ENCODE results near the gene ARHGAP31.

ARHGAP31 gene

DNA sequence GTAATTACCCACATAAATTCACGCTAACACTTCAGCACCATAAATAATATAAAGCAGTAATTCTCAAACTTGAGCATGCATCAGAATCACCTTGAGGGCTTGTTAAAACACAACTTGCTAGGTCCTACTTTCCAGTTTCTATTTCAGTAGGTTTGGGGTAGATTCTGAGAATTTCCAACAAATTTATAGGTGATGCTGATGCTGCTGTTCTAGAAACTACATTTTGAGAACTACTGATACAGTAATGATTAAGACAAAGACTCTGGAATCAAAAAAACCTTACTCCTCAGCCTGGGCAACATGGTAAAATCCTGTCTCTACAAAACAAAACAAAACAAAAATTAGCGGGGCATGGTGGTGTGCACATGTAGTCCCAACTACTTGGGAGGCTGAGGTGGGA lies 150.4 kb downstream of the ARHGAP31 start:
- TF ChIP-seq, protein P1, sequence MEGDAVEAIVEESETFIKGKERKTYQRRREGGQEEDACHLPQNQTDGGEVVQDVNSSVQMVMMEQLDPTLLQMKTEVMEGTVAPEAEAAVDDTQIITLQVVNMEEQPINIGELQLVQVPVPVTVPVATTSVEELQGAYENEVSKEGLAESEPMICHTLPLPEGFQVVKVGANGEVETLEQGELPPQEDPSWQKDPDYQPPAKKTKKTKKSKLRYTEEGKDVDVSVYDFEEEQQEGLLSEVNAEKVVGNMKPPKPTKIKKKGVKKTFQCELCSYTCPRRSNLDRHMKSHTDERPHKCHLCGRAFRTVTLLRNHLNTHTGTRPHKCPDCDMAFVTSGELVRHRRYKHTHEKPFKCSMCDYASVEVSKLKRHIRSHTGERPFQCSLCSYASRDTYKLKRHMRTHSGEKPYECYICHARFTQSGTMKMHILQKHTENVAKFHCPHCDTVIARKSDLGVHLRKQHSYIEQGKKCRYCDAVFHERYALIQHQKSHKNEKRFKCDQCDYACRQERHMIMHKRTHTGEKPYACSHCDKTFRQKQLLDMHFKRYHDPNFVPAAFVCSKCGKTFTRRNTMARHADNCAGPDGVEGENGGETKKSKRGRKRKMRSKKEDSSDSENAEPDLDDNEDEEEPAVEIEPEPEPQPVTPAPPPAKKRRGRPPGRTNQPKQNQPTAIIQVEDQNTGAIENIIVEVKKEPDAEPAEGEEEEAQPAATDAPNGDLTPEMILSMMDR (IDR thresholded peaks at IDR 0.05; ENCODE audit: low read depth, low read length, missing control alignments): no peak
- DNase-seq (ENCODE audit: low read depth): no peak
- H3K4me3 ChIP-seq (ENCODE audit: low read depth, low read length): no peak overlapping the region

DNA sequence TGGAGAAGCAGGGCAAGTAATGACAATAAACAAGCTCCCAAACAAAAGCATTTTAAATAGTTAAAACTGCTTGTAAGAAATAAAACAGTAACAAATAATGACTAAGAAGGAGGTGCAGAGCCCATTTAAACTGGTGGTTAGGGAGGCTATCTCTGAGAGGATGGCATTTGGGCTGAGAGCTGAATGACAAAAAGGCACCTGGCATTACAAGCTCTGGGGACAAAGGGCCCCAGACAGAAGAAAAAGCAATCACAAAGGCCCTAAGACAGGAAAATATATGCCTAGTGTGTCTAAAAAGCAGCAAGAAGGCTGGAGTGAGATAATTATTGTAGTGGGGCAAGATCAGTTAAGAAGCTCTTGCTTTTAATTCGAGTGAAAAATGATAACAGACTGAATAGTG lies 159.6 kb downstream of the ARHGAP31 start:
- no peak for DNase-seq (ENCODE audit: low read depth)
- TF ChIP-seq, protein P1 (IDR thresholded peaks at IDR 0.05; ENCODE audit: low read depth, low read length, missing control alignments): no peak

DNA sequence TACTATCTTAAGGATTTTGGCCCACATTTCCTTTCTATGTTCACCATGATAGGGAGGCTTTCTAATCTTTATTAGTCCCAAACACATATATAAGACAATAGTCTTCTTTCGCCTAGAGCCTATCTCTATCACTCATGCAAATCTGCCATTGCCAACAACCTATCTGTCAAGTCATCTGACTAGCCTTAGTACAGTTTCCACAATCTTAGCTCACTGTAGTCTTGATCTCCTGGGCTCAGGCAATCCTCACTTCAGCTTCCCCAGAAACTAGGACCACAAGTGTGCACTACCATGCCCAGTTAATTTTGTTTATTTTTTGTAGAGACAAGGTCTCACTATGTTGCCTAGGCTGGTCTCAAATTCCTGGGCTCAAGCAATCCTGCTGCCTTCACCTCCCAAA lies 162.3 kb downstream of the ARHGAP31 start:
- H3K4me3 ChIP-seq (ENCODE audit: low read depth, low read length): no peak overlapping the region
- DNase-seq (ENCODE audit: low read depth): no peak
- TF ChIP-seq, protein P1 (IDR thresholded peaks at IDR 0.05; ENCODE audit: low read depth, low read length, missing control alignments): no peak

More for the DNA sequence above, 159.6 kb downstream of the ARHGAP31 start:
- no peak overlapping the region for H3K4me3 ChIP-seq (ENCODE audit: low read depth, low read length)

DNA sequence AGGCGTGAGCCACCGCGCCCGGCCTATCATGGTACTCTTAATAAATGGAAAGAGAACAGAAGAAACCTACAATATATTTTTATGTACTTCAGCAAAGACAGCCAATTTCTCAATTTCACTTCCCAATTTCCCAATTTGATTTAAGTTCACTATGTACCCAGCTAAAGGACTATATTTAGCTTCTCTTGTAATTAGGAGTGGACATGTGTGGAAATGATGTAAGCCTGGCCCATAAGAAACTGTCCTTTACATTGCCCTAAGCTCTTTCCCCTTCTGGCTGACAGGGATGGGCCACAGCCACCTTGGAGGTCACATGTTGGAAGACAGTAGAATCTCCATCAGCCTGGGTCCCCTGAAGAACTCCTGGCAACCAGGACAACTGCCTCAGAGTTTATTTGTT lies 163.1 kb downstream of the ARHGAP31 start:
- no peak overlapping the region for H3K4me3 ChIP-seq (ENCODE audit: low read depth, low read length)
- TF ChIP-seq, protein P1 (IDR thresholded peaks at IDR 0.05; ENCODE audit: low read depth, low read length, missing control alignments): no peak
- no peak for DNase-seq (ENCODE audit: low read depth)

DNA sequence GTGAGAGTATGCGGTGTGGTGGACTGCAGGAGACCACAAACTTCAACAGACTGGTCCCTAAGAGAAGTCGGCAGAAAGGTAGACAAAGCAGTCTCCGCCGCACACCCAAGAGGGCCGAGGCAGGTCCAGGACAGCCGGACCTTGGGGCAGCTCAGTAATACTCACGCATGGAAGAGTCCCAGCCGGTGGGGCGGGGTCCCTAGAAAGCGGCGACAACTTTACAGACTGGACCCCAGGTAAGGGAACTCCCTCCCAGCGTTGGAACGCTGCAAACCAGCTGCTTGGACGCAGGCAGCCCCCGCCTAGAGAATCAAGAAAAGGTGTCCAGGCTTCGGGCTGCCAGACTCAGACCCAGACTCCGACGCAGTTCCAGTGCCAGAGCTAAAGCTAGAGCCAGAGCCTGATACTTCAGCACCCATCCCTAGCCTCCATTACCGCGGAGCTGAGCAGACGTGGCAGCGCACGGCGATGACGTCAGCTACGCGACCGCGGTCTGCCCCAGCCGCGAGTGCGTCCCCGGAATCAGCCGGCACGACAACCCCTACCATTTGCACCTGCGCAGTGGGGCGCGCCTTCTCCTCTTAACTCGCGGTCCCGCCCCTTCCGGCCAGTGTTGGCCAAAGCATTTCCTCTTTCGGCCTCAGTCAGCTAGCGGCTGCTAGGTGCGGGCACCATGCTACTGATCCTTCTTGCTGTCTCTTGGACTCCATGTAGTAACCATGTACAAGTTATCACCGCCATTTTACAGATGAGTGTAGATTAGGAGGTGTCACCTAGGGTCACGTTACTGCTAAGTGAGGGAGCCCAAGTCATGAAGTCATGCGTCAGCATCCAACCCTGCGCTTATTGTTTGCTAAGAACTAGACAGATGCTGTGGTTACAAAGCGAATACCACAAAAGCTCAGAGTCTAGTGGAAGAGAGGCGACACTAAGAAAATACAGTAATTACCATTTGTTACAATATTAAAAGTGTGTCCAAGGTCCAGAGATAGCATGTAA lies 169.3 kb downstream of the ARHGAP31 start, which contains the start of gene TMEM39A:
TMEM39A (minus strand) TSS at position 445 of the 999 bp plus-strand sequence. CDS start 1,541 bp downstream, outside the sequence.
- DNase-seq (ENCODE audit: low read depth): peak; percentile 95
- peak within 1 kb of the TSS; percentile 94 for H3K4me3 ChIP-seq (ENCODE audit: low read depth, low read length)
- TF ChIP-seq, protein P1 (IDR thresholded peaks at IDR 0.05; ENCODE audit: low read depth, low read length, missing control alignments): no peak

DNA sequence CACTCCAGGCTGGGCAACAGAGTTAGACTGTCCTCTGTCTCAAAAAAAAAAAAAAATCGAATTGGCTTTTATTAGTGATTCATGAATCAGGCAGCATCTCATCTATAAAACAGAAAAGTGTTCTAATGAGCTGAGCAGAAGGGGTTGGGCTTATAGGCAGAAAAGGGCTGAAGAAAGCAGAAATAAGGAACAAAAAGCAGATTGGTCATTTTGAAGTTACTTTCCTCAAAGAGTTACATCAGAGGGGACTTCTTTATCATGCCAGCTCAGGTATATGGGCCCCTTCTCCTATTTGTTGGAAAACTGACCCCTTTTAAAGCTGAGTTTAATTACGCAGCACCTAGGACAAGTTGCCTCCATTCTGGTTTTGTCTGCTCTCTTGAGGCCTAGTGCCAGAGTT lies 173.9 kb downstream of the ARHGAP31 start:
- TF ChIP-seq, protein P1 (IDR thresholded peaks at IDR 0.05; ENCODE audit: low read depth, low read length, missing control alignments): no peak
- no peak for DNase-seq (ENCODE audit: low read depth)
- H3K4me3 ChIP-seq (ENCODE audit: low read depth, low read length): peak overlapping the region; percentile 89
